Endothelial cell of umbilical vein (primary cell): ENCODE measurements around the gene VRK1. TPM values are rescaled to one million over a fixed set of nuclear protein-coding genes. Genes with fewer than 3 reads are reported as not detected.

ENCODE experiments used
- BruUV-seq: library from RNA; stranded (reverse); fragments of 400-500 nt; replicated peaks from 2 replicates; lab custom pipeline; 2021; lab: Mats Ljungman, UMichigan
- CTCF ChIA-PET: fragments of 300-600, 350-600 bp; sonication (Branson Sonifier 250); formaldehyde crosslinking; loops from one replicate; lab custom pipeline; 2021; ENCODE audit warnings: antibody characterized with exemption, inconsistent platforms; lab: Charles Lee
- POLR2A ChIA-PET: fragments of 300-600, 350-600 bp; sonication (Branson Sonifier 250); formaldehyde crosslinking; loops from one replicate; lab custom pipeline; 2021; ENCODE audit warnings: antibody characterized with exemption, inconsistent platforms; lab: Charles Lee
- DNase-seq: peaks from one replicate; pipeline ENCODE4 v3.0.0-alpha.2; 2011; ENCODE audit warnings: low read depth, low spot score
- FAIRE-seq: peaks from 2 replicates; lab custom pipeline; 2011; peaks lifted over from hg19 to GRCh38; lab: Jason Lieb, UNC
- H2AFZ ChIP-seq: 2 replicates; pipeline ENCODE4 v1.6.0; 2012; ENCODE audit warnings: low read depth, low read length, control low read depth, inconsistent platforms
- H3K27ac ChIP-seq: 2 replicates; pipeline ENCODE4 v1.5.1; 2011; ENCODE audit warnings: low read depth, mild to moderate bottlenecking, control low read depth, low read length, moderate library complexity; ENCODE audit not compliant: insufficient read depth
- H3K27me3 ChIP-seq, 2 experiments: 2 replicates each; pipeline versions ENCODE4 v1.6.0 to v1.6.1; 2011; ENCODE audit warnings: low read length in 2 of 2, mixed read lengths in 1 of 2; ENCODE audit not compliant: control insufficient read depth in 2 of 2, insufficient read depth in 2 of 2
- H3K36me3 ChIP-seq, 2 experiments: 2 replicates in 1 of 2; 3 replicates in 1 of 2; pipeline ENCODE4 v1.5.1; 2011; ENCODE audit warnings: low read length in 2 of 2, mild to moderate bottlenecking in 1 of 2, moderate library complexity in 1 of 2; ENCODE audit not compliant: control insufficient read depth in 2 of 2, insufficient read depth in 2 of 2; ENCODE audit errors: extremely low read depth in 1 of 2
- H3K4me1 ChIP-seq: 3 replicates; pipeline ENCODE4 v1.5.1; 2011; ENCODE audit warnings: mild to moderate bottlenecking, low read length; ENCODE audit not compliant: control insufficient read depth, insufficient read depth; ENCODE audit errors: extremely low read depth
- H3K4me2 ChIP-seq: 2 replicates; pipeline ENCODE4 v1.6.1; 2011; ENCODE audit warnings: low read length, control low read depth, mixed read lengths; ENCODE audit not compliant: insufficient read depth
- H3K4me3 ChIP-seq, 3 experiments: fragments of 200-600 bp in 1 of 3; sonication (generic), shearing (Covaris generic) in 1 of 3; replicated peaks in 1 of 3; 2 replicates each; pipeline ENCODE4 v1.5.1; 2011 to 2016; ENCODE audit warnings: control low read depth in 3 of 3, low read length in 3 of 3, mild to moderate bottlenecking in 2 of 3, inconsistent platforms in 1 of 3, low read depth in 1 of 3, moderate library complexity in 1 of 3; ENCODE audit not compliant: insufficient read depth in 1 of 3
- H3K79me2 ChIP-seq: 2 replicates; pipeline ENCODE4 v1.6.0; 2012; ENCODE audit warnings: low read length, inconsistent platforms; ENCODE audit not compliant: control insufficient read depth, insufficient read depth
- H3K9ac ChIP-seq: replicated peaks from 2 replicates; pipeline ENCODE3; 2011; ENCODE audit warnings: low read length, control low read depth; ENCODE audit not compliant: insufficient read depth; ENCODE audit errors: extremely low read depth
- H3K9me1 ChIP-seq: replicated peaks from 3 replicates; pipeline ENCODE4 v1.6.0; 2011; ENCODE audit warnings: mild to moderate bottlenecking, low read length; ENCODE audit not compliant: control insufficient read depth, insufficient read depth; ENCODE audit errors: extremely low read depth
- H3K9me3 ChIP-seq: replicated peaks from 2 replicates; pipeline ENCODE4 v1.5.1; 2012; ENCODE audit warnings: low read length, inconsistent platforms; ENCODE audit not compliant: control insufficient read depth, insufficient read depth
- H4K20me1 ChIP-seq: replicated peaks from 2 replicates; pipeline ENCODE3; 2011; ENCODE audit warnings: mild to moderate bottlenecking, low read length; ENCODE audit not compliant: control insufficient read depth, insufficient read depth; ENCODE audit errors: extremely low read depth
- EZH2 ChIP-seq: IDR thresholded peaks from 2 replicates; pipeline ENCODE4 v1.6.1; 2012; ENCODE audit warnings: borderline replicate concordance, low read depth, mild to moderate bottlenecking, moderate library complexity, low read length, inconsistent platforms; ENCODE audit not compliant: severe bottlenecking
- FOS ChIP-seq: IDR thresholded peaks from 2 replicates; pipeline ENCODE4 v1.6.1; 2011; ENCODE audit warnings: mild to moderate bottlenecking, low read length, moderate library complexity, borderline replicate concordance; ENCODE audit not compliant: insufficient read depth
- GATA2 ChIP-seq: IDR thresholded peaks from 2 replicates; pipeline ENCODE4 v1.7.0; 2011; ENCODE audit warnings: low read depth, mild to moderate bottlenecking, moderate library complexity, mixed read lengths, low read length; ENCODE audit not compliant: insufficient read length, insufficient read depth
- JUN ChIP-seq: IDR thresholded peaks from 2 replicates; pipeline ENCODE4 v1.6.1; 2011; ENCODE audit warnings: borderline replicate concordance, low read depth; ENCODE audit not compliant: insufficient read length, insufficient read depth
- MYC ChIP-seq: IDR thresholded peaks from one replicate; pipeline ENCODE4 v1.6.1; 2011; ENCODE audit warnings: mild to moderate bottlenecking, low read depth, low read length
- POLR2A ChIP-seq: IDR thresholded peaks from 2 replicates; pipeline ENCODE4 v1.6.1; 2012; ENCODE audit warnings: low read depth, mild to moderate bottlenecking, control low read depth, low read length
- POLR2AphosphoS5 ChIP-seq: IDR thresholded peaks from 2 replicates; pipeline ENCODE4 v1.6.1; 2012; ENCODE audit warnings: low read depth, mild to moderate bottlenecking, control low read depth, low read length, moderate library complexity; ENCODE audit not compliant: insufficient read depth
- dilution Hi-C: fragments of 300-500 bp; cut with MboI; formaldehyde crosslinking; loops from one replicate; pipeline ENCODE4 v1.15.0; 2019; ENCODE audit warnings: low sequenced_read_pairs; ENCODE audit not compliant: extremely low pct_ligation_motif_present
- intact Hi-C: fragments of 100-400 bp; cut with micrococcal nuclease; formaldehyde crosslinking; loops from one replicate; pipeline ENCODE4 v1.10.0; 2022
- polyA plus RNA-seq, 4 experiments: library from polyadenylated mRNA; depleted of rRNA in 3 of 4; stranded (reverse) in 3 of 4; unstranded in 1 of 4; fragments of >200 nt; gene quantifications; 2 replicates each; pipeline versions ENCODE4 v1.2.1 to v1.2.3, GENCODE V29; 2011 to 2012; ENCODE audit warnings: missing spikeins in 1 of 4
- total RNA-seq: library from RNA; stranded (reverse); gene quantifications from 2 replicates; pipeline ENCODE4 v1.2.3, GENCODE V29; 2021
- TF ChIP-seq, protein P1 (sequence below), 2 donors: IDR thresholded peaks; 1 replicate in 1 of 2; 2 replicates in 1 of 2; pipeline ENCODE4 v1.5.1; 2011; ENCODE audit warnings: low read length in 2 of 2, mild to moderate bottlenecking in 2 of 2, moderate library complexity in 2 of 2, control low read depth in 1 of 2, inconsistent platforms in 1 of 2, low read depth in 1 of 2; ENCODE audit not compliant: insufficient read depth in 1 of 2; ENCODE audit errors: extremely low read depth in 1 of 2
- TF ChIP-seq, protein P2 (sequence below): IDR thresholded peaks from 2 replicates; pipeline ENCODE4 v1.6.1; 2011; ENCODE audit not compliant: insufficient read depth, insufficient read length

VRK1 gene
- total and polyA plus RNA-seq, 2 donors (not counting 3 experiments of a cell fraction or from before 2014, with no cell fraction given) = 7.1 to 31.7 TPM

DNA sequence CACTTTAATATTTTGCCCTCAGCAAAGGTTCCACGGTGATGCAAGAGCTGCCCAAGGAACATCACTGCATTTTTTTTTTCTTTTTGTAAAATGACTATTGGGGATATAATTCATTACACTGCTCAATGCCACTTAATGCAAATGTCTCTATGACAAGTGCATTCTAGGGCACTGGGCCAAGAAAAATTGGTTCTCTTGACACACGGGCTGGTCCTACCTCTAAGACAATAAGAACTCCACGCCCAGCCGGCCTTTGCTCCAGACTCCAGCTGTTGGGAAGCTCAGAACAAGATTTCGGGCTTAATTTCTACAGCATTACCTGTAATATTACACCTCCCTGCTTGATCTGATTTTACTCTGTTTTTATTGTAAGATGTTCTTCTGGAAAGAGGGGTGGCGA is 48.8 kb upstream of the VRK1 start:
- dilution Hi-C loops (no loop called here), intact Hi-C loops (loop anchor here (10.0 kb wide), 1 partner anchor 454 kb away; no protein-coding TSS in a partner anchor)
- Histone ChIP-seq H3K4me2 (no peak overlapping the region), H3K27ac (no peak overlapping the region), H3K36me3 (no peaks in the 10 kb centered on the region), H2AFZ (no peak overlapping the region), H3K9me1 (no peaks in the 10 kb centered on the region), H3K4me1 (no peaks in the 10 kb centered on the region), H4K20me1 (no peaks in the 10 kb centered on the region), H3K79me2 (no peaks in the 10 kb centered on the region), H3K27me3 (no peaks in the 10 kb centered on the region), H3K9ac (no peak overlapping the region), H3K4me3 (no peak overlapping the region), H3K9me3 (no peaks in the 10 kb centered on the region)
- ChIA-PET CTCF (interaction anchor here (0.9 to 1.6 kb wide), 2 partner anchors 14 to 169 kb away, joined by 3 to 5 read pairs; no protein-coding TSS in a partner anchor), POLR2A (no interaction called here)
- BruUV-seq = no TSS peak
- TF ChIP-seq, protein P1, sequence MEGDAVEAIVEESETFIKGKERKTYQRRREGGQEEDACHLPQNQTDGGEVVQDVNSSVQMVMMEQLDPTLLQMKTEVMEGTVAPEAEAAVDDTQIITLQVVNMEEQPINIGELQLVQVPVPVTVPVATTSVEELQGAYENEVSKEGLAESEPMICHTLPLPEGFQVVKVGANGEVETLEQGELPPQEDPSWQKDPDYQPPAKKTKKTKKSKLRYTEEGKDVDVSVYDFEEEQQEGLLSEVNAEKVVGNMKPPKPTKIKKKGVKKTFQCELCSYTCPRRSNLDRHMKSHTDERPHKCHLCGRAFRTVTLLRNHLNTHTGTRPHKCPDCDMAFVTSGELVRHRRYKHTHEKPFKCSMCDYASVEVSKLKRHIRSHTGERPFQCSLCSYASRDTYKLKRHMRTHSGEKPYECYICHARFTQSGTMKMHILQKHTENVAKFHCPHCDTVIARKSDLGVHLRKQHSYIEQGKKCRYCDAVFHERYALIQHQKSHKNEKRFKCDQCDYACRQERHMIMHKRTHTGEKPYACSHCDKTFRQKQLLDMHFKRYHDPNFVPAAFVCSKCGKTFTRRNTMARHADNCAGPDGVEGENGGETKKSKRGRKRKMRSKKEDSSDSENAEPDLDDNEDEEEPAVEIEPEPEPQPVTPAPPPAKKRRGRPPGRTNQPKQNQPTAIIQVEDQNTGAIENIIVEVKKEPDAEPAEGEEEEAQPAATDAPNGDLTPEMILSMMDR (IDR thresholded peaks at IDR 0.05; ENCODE audit: extremely low read depth in 1 of 2, insufficient read depth in 1 of 2, low read depth in 1 of 2, low read length in 2 of 2) = no peak
- TF ChIP-seq GATA2 (no peak), POLR2AphosphoS5 (no peak)
- FAIRE-seq (no peak), DNase-seq (no peak)

DNA sequence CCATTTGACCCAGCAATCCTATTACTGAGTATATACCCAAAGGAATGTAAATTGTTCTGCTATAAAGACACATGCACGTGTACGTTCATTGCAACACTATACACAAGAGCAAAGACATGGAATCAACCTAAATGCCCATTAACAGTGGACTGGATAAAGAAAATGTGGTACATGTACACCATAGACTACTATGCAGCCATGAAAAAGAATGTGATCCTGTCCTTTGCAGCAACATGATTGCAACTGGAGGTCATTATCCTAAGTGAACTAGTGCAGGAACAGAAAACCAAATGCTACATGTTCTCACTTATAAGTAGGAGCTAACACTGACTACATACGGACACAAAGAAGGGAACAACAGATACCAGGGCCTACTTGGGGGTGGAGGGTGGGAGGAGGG is 45.7 kb upstream of the VRK1 start:
- Histone ChIP-seq H3K4me3 (no peak overlapping the region), H3K4me2 (no peak overlapping the region), H3K9me3 (no peaks in the 10 kb centered on the region), H3K4me1 (no peaks in the 10 kb centered on the region), H3K27me3 (no peaks in the 10 kb centered on the region), H3K36me3 (no peaks in the 10 kb centered on the region), H3K27ac (no peak overlapping the region), H3K9me1 (no peaks in the 10 kb centered on the region), H3K9ac (no peak overlapping the region), H4K20me1 (no peaks in the 10 kb centered on the region), H3K79me2 (no peaks in the 10 kb centered on the region), H2AFZ (no peak overlapping the region)
- intact Hi-C loops = no loop called here
- BruUV-seq = no TSS peak
- dilution Hi-C loops = no loop called here
- TF ChIP-seq POLR2AphosphoS5 (no peak), POLR2A (no peak), FOS (no peak), GATA2 (no peak), MYC (no peak), EZH2 (no peak), JUN (no peak)
- TF ChIP-seq, protein P1 (IDR thresholded peaks at IDR 0.05; ENCODE audit: extremely low read depth in 1 of 2, insufficient read depth in 1 of 2, low read depth in 1 of 2, low read length in 2 of 2) = no peak
- TF ChIP-seq, protein P2, sequence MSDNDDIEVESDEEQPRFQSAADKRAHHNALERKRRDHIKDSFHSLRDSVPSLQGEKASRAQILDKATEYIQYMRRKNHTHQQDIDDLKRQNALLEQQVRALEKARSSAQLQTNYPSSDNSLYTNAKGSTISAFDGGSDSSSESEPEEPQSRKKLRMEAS = no peak
- FAIRE-seq = no peak
- ChIA-PET POLR2A (no interaction called here), CTCF (no interaction called here)
- no peak for DNase-seq
